ENCODE measurements around the gene MAST2.

DNA sequence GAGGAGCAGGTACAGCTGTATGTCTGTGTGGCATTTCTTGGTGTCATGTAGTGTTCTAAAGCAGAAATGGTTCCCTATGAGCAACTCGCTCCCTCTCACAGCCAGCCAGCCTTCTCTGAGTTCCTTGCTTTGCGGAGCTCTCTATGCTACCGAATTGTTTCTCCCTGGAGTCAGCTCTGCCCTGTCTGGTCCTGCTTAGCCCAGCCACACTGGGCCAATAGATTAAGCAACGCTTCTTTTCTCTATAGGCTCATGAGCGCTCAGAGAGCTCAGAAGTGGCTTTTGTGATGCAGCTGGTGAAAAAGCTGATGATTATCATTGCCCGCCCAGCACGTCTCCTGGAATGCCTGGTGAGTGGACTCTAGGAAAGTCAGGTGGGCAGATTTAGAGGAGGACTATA is 215.9 kb downstream of the MAST2 start:
- TF ChIP-seq, protein P1, sequence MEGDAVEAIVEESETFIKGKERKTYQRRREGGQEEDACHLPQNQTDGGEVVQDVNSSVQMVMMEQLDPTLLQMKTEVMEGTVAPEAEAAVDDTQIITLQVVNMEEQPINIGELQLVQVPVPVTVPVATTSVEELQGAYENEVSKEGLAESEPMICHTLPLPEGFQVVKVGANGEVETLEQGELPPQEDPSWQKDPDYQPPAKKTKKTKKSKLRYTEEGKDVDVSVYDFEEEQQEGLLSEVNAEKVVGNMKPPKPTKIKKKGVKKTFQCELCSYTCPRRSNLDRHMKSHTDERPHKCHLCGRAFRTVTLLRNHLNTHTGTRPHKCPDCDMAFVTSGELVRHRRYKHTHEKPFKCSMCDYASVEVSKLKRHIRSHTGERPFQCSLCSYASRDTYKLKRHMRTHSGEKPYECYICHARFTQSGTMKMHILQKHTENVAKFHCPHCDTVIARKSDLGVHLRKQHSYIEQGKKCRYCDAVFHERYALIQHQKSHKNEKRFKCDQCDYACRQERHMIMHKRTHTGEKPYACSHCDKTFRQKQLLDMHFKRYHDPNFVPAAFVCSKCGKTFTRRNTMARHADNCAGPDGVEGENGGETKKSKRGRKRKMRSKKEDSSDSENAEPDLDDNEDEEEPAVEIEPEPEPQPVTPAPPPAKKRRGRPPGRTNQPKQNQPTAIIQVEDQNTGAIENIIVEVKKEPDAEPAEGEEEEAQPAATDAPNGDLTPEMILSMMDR (IDR thresholded peaks at IDR 0.05) = no peak
- TF ChIP-seq POLR2A (IDR thresholded peaks at IDR 0.05) = no peak

All from heart left ventricle (tissue), 13 donors.